ENCODE measurements around the gene S100A3. TPM values are rescaled to one million over a fixed set of nuclear protein-coding genes. Genes with fewer than 3 reads are reported as not detected.
A peak's percentile ranks its signal among the peaks of the same experiment; 100 is the strongest.

Gene S100A3
- polyA plus RNA-seq, 2 of the 4 experiments (the other 2 are of a cell fraction): 25.0 to 74.0 TPM

GRCh38 chr1:153527683-153528040, 21.4 kb downstream of the S100A3 start:
- CTCF ChIA-PET: interaction anchor here (1.0 to 18.2 kb wide), 6 partner anchors 16 to 215 kb away, joined by 3 to 471 read pairs (median 6); partner anchors contain the start of gene S100A13
- POLR2A ChIA-PET: interaction anchor here (1.4 to 2.3 kb wide), 2 partner anchors 40 to 106 kb away, joined by 3 to 4 read pairs; partner anchors contain the start of gene CHTOP

DNA sequence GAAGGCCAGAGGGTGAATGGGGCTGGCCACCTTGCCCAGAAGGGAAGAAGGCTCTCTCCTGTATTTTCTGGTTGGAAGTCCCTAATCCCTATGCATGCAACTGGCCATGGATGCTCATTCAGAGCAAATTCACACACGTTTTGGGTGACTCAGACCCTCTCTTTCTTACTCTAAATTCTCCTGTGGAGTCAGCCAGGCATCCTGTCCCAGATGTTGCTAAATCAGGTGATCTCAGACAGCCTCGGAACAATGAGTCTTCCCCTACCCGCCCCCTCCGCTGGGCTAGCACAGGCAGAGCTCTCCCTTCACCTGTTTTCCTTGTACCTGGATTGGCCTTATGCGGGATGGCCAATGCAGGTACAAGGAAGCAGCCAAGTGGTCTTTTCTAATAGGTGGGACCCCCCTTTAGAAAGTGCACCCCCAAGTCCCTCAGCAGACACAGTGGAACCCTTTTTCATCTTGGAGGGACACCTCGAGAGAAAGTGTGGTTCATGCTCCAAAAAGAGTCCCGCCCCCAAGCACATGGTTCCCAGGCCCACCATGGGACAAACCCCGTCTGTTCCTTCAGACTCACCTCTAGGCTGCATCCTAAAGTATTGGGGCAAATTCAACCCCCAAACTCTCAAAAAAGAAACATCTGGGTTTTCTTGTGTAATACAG, 21.9 kb downstream of the S100A3 start:
- TF ChIP-seq CBX8 (IDR thresholded peaks at IDR 0.05): no peak
- TF ChIP-seq FOSL2 (IDR thresholded peaks at IDR 0.05): no peak
- no peak for TF ChIP-seq FOSL2 (CRISPR knock-in tag; IDR thresholded peaks at IDR 0.05)
- no peak for TF ChIP-seq FOSB (CRISPR knock-in tag; IDR thresholded peaks at IDR 0.05)
- no peak for TF ChIP-seq ZC3H11A (IDR thresholded peaks at IDR 0.05)
- no peak for TF ChIP-seq EHF (CRISPR knock-in tag; IDR thresholded peaks at IDR 0.05)
- TF ChIP-seq CHD4 (IDR thresholded peaks at IDR 0.05; ENCODE audit: borderline replicate concordance): no peak
- no peak for TF ChIP-seq NPAS2 (CRISPR knock-in tag; IDR thresholded peaks at IDR 0.05; ENCODE audit: borderline replicate concordance)
- no peak for TF ChIP-seq POLR2AphosphoS2 (conservative IDR thresholded peaks at IDR 0.05; ENCODE audit: low read length)
- no peak for TF ChIP-seq BCL3 (IDR thresholded peaks at IDR 0.05)
- TF ChIP-seq, protein P1, sequence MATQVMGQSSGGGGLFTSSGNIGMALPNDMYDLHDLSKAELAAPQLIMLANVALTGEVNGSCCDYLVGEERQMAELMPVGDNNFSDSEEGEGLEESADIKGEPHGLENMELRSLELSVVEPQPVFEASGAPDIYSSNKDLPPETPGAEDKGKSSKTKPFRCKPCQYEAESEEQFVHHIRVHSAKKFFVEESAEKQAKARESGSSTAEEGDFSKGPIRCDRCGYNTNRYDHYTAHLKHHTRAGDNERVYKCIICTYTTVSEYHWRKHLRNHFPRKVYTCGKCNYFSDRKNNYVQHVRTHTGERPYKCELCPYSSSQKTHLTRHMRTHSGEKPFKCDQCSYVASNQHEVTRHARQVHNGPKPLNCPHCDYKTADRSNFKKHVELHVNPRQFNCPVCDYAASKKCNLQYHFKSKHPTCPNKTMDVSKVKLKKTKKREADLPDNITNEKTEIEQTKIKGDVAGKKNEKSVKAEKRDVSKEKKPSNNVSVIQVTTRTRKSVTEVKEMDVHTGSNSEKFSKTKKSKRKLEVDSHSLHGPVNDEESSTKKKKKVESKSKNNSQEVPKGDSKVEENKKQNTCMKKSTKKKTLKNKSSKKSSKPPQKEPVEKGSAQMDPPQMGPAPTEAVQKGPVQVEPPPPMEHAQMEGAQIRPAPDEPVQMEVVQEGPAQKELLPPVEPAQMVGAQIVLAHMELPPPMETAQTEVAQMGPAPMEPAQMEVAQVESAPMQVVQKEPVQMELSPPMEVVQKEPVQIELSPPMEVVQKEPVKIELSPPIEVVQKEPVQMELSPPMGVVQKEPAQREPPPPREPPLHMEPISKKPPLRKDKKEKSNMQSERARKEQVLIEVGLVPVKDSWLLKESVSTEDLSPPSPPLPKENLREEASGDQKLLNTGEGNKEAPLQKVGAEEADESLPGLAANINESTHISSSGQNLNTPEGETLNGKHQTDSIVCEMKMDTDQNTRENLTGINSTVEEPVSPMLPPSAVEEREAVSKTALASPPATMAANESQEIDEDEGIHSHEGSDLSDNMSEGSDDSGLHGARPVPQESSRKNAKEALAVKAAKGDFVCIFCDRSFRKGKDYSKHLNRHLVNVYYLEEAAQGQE (IDR thresholded peaks at IDR 0.05): no peak
- TF ChIP-seq RAD21 (conservative IDR thresholded peaks at IDR 0.05 in 1 of 2, IDR thresholded peaks at IDR 0.05 in 1 of 2): no peak
- no peak for TF ChIP-seq EHMT2 (IDR thresholded peaks at IDR 0.05; ENCODE audit: low read depth)
- TF ChIP-seq RARB (CRISPR knock-in tag; IDR thresholded peaks at IDR 0.05): no peak
- TF ChIP-seq SMC3 (IDR thresholded peaks at IDR 0.05): no peak
- TF ChIP-seq EP300 (IDR thresholded peaks at IDR 0.05): no peak
- no peak for TF ChIP-seq KDM5A (IDR thresholded peaks at IDR 0.05)
- no peak for TF ChIP-seq GATA3 (IDR thresholded peaks at IDR 0.05; ENCODE audit: borderline replicate concordance)
- TF ChIP-seq JUN (IDR thresholded peaks at IDR 0.05): no peak
- no peak for TF ChIP-seq RFX5 (IDR thresholded peaks at IDR 0.05)
- FAIRE-seq: no peak
- CTCF ChIA-PET: interaction anchor here (1.0 to 18.2 kb wide), 9 partner anchors 12 to 459 kb away, joined by 3 to 471 read pairs (median 4); partner anchors contain the start of genes RAB13 and S100A13

More at GRCh38 chr1:153527683-153528040, 21.4 kb downstream of the S100A3 start:
- Histone ChIP-seq H3K9me3 (no peaks in the 10 kb centered on the region), H3K4me1 (peaks cover 9% of the 10 kb centered on the region), H3K4me3 (no peak overlapping the region), H3K27ac (no peak overlapping the region), H3K4me2 (no peak overlapping the region)
- FAIRE-seq: no peak
- TF ChIP-seq BHLHE40 (IDR thresholded peaks at IDR 0.05; ENCODE audit: low read depth, low read length) (no peak), HOXB5 (CRISPR knock-in tag; IDR thresholded peaks at IDR 0.05) (no peak), FOSL2 (IDR thresholded peaks at IDR 0.05) (no peak), FOSL2 (CRISPR knock-in tag; IDR thresholded peaks at IDR 0.05) (no peak), CBX8 (IDR thresholded peaks at IDR 0.05) (no peak), FOXS1 (CRISPR knock-in tag; IDR thresholded peaks at IDR 0.05) (no peak)
- no peak for ATAC-seq
- no peak for DNase-seq (ENCODE audit: low read depth in 1 of 2, low spot score in 1 of 2)
- WGBS (ENCODE audit: missing lambda C conversion rate): 86% methylated on average over 5 of the region's 5 CpGs

More for the DNA sequence above, 21.9 kb downstream of the S100A3 start:
- 89% methylated on average over 8 of the region's 8 CpGs for WGBS (ENCODE audit: missing lambda C conversion rate)
- no peaks in the 10 kb centered on the region for H3K9me3 ChIP-seq
- POLR2A ChIA-PET: interaction anchor here (2.3 kb wide), 1 partner anchor 41 kb away, joined by 4 read pairs; no protein-coding TSS in a partner anchor
- 0 out of 6 replicates have a peak, but pooled peaks of 1 of the 2 experiments have one; percentile 37 for ATAC-seq
- H3K4me2 ChIP-seq: no peak overlapping the region
- peak overlapping the region in 1 of 2 experiments; percentile 19; a peak in 1 of 6 replicates for H3K27ac ChIP-seq
- H3K4me3 ChIP-seq: no peak overlapping the region
- DNase-seq (ENCODE audit: low read depth in 1 of 2, low spot score in 1 of 2): no peak
- H3K4me1 ChIP-seq: peaks cover 4% of the 10 kb centered on the region; the same call in 2 of the 3 replicates

All from A549 (cell line).